GM21515 (cell line): ENCODE data around the gene LAMC2.

Source experiments
- ATAC-seq: cut with Tn5 transposase; IDR thresholded peaks from one replicate; pipeline ENCODE4 v1.9.1; 2021; ENCODE audit not compliant: unreplicated experiment

The LAMC2 gene

DNA sequence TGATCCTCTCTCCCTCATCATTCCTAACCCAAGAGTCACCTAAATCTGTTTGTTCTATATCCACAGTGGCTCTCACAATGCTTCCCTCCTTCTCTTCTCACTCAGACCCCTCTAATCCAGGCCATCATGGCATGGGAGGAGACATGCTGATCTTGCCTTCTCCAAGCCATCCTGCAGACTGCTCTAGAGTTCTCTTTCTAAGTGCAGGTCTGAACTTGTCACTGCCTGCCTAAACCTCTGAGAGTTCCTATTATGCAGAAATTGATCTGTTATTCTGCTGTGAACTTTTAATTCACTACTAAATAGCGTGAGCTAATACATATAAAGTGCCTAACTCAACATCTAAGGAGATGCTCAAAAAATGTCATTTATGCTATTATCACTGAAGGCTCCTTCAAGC lies 26.8 kb downstream of the LAMC2 start:
- no peak for ATAC-seq

GRCh38 chr1:183214021-183214970 lies 28.2 kb downstream of the LAMC2 start:
- ATAC-seq, result no peak

DNA sequence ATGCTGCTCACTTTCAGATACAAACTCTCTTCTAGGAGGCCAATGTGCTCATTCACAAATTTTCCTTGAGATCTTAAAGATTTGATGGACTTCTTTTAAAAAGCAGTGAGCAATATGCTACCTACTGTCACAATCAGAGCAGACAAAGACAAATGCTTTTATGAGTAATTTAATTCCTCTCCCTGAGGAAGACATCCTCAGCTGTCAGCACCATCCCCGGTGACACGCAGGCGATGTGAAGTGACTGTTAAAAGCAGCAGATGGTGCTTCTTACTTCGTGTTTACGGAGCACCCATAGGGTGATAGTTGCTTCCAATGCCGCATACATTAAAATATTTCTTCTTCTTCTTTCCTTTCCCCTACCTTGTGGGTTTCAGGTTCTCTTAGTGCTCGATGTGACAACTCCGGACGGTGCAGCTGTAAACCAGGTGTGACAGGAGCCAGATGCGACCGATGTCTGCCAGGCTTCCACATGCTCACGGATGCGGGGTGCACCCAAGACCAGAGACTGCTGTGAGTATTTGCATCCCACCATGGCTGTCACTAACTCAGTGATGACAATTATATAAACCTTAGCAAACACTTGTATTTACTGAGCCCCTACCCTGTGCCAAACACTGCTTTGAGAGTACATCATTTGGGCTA lies 29.1 kb downstream of the LAMC2 start:
- no peak for ATAC-seq

- ATAC-seq, result no peak
These were observed 29.9 kb downstream of the LAMC2 start for GRCh38 chr1:183215936-183216335.

DNA sequence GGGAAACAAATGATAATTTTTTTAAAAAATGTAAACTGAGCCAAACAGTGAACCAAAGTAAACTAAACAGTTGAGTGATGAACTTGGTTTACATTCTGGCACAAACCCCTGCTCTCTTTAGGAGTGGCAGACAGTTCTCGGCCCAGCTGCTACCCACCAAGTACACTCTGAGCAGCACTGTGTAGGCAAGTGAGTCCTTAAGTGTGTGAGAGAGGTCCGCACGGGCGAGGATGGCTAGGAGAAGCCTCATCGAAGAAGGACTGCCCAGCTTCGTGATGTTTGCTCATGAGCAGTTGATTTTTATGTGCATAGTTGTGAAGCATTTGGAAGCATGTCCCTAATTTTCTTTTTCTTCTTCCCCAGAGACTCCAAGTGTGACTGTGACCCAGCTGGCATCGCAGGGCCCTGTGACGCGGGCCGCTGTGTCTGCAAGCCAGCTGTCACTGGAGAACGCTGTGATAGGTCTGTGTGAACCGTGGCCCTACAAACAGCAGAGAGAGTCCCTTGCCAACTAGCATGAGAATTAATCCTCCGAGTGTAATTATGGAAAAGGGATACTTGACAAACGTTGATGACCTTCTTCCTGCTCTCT lies 32.1 kb downstream of the LAMC2 start:
- no peak for ATAC-seq

DNA sequence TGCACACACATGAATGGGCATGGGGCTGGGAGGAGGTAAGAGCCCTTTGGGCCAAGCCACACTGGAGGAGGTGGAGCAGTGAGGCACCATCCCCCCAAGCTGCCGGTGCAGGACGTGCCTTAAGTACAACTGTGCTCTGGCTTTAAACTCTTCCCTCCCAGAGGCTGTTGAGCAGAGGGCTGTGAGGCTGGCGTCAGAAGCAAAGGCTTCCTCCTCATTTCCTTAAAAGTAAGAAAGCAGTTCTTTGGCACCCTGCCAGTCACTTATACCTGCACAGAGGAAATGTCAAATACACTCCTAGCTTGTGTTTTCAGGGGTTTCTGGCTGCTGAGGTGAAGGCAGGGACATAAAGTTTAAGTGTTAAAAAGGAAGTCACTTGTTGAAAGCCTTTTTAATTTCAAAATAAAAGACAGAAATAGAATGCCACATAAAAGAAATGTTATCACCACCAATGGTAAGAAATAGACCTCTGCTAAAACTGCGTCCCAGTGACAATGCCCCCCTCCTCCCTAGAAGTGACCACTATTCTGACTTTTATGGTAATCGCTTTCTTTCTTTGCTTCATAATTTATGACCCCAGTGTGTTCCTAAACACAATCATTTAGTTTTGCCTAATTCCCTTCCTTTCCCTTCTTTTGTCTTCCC lies 33.0 kb downstream of the LAMC2 start:
- ATAC-seq, result no peak

GRCh38 chr1:183219616-183220009 lies 33.5 kb downstream of the LAMC2 start:
- ATAC-seq, result no peak

- no peak for ATAC-seq
These were observed 36.8 kb downstream of the LAMC2 start for GRCh38 chr1:183222909-183223308.

GRCh38 chr1:183223467-183223866 lies 37.4 kb downstream of the LAMC2 start:
- ATAC-seq, result no peak

DNA sequence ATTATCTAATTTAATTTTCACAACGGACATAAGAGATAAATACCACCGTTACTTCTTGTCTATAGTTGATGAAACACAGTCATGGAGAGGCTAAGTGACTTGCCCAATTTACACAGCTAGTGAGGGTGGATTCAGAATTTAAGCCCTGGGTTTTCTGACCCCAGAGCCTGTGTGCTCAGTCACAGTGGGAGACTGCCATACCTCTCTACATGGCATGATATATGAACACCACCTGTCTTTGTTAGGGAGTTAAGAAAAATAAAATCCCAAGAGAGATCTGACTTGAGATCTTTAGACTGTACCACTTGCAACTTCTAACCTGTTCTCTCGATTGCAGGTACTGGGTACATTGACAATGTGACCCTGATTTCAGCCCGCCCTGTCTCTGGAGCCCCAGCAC lies 40.3 kb downstream of the LAMC2 start:
- no peak for ATAC-seq

GRCh38 chr1:183226963-183227362 lies 40.9 kb downstream of the LAMC2 start:
- ATAC-seq, result no peak

- ATAC-seq, result peak; percentile 69
These were observed 41.6 kb downstream of the LAMC2 start for GRCh38 chr1:183227422-183228346.

DNA sequence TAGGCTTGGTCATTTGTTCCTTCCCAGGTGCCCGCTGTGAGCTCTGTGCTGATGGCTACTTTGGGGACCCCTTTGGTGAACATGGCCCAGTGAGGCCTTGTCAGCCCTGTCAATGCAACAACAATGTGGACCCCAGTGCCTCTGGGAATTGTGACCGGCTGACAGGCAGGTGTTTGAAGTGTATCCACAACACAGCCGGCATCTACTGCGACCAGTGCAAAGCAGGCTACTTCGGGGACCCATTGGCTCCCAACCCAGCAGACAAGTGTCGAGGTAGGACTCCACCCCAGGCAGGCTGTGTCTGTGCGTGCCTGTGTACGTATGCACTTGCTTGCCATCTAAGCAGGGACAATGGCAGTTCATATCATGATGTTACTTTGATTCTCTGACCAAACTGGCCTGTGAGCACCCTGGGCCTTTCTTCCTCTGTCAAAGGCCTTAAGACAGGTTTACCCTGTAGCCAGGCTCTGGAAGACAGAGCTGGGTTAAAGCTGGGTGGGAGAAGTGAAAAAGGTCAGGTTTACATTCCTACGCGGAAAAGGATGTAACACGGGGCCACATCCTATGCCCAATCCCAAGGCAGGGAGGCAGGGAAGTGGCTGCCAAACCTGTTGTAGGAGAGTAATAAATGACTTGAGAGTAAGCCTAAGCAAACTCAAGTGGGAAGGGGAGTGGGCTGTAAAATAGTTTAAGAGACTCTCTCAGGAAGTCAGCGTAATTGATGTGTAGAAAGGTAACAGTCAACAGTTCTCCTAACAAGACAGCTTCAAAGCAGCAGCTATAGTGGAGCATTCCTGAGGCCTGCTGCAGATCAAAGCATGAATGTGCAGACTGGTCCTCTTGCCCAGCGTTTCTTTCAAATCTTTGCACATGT lies 42.5 kb downstream of the LAMC2 start:
- ATAC-seq, result no peak

DNA sequence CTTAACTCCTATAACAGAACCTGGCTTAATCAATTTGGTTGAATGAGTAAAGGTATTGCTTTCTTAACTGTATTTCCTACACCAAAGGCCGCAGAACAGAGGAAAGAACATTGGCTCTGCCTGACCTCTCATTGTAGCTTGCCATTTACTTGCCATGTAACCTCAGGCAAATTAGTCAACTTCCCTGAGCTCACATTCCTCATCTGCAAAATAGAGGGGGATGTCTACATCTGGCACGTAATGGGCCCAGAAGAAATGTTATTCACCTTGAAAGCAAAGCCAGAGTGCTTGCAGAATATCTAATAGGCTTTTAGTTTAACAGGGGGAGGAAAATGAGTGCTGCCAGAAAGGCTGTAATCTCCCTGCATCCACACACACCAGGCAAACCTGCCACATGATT lies 44.3 kb downstream of the LAMC2 start:
- no peak for ATAC-seq

GRCh38 chr1:183231545-183231944 lies 45.5 kb downstream of the LAMC2 start:
- ATAC-seq, result no peak

DNA sequence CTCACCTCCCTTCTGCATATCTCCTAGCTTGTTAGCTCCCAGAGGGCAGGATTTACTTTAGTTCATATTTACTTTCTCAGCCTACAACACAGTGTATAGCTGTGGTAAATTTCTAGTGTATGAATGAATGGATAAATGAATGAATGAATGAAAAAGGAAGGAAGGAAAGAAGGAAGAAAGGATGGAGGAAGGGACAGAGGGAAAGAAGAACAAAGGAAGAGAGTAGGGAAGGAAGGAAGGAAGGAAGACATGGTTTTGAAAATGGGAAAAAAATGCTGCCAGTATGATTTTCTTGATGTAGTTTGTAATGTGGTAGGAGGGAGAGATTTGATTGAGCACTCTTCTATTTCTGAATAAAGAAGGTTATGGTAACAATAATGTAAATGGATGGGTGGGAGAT lies 47.0 kb downstream of the LAMC2 start:
- ATAC-seq, result no peak

DNA sequence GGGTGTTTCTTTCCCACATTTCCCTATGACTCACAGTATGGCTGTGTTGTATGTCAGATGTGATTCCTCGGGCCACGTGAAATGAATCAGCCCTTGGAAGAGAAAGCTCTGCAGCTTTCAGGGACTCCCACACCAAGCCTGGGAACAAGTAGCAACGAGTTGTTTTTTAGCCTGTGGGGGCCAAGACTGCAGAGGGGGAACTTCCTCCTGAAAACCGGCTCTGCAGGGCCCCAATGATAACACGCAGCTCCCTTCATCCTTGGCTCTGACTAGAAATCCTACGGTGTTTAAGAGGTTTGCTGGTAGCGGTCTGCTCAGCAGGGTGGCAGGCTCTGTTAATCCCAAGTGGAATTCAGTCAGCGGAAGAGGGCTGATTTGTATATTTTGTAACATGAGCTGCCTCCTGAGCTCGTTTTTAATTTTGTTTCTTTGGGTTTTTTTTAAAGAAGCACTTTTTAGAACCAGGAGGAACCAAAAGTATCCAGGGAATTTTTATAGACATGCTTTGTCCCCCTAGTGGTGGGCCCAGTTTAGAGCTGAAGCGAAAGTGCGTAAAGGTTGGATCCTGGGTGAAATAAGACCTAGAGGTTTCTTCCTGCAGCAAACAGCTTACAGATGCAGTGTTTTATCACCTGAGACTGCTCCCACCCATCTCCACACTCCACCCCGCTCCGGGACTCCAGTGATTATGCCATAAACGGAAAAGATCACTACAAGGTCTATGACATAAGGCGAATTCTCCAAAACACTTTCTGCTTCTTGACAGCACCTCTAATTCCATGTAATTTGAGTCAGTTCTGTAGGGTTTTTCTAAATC lies 48.8 kb downstream of the LAMC2 start:
- no peak for ATAC-seq

- ATAC-seq, result no peak
These were observed 49.4 kb downstream of the LAMC2 start for GRCh38 chr1:183235503-183235902.
